ENCODE data around the gene MEOX1. TPM values are rescaled to one million over a fixed set of nuclear protein-coding genes. Genes with fewer than 3 reads are reported as not detected.

The MEOX1 gene
- total and polyA plus RNA-seq, 2 of the 4 experiments (the other 2 are of a cell fraction) = 0.48 to 0.72 TPM

GRCh38 chr17:43690624-43691316 lies 29.0 kb upstream of the MEOX1 start (continued):
- TF ChIP-seq MXI1 (IDR thresholded peaks at IDR 0.05; ENCODE audit: borderline replicate concordance, low read depth, low read length) (no peak), MAZ (IDR thresholded peaks at IDR 0.05; ENCODE audit: borderline replicate concordance, low read depth, low read length) (no peak), POLR2A (IDR thresholded peaks at IDR 0.05; ENCODE audit: low read depth, low read length) (no peak)

GRCh38 chr17:43689814-43690213 lies 28.1 kb upstream of the MEOX1 start:
- in situ Hi-C loops (cut with MboI; ENCODE audit: low sequenced_read_pairs) = no loop called here
- no peak overlapping the region for H2BK15ac ChIP-seq (ENCODE audit: low read depth, low read length)
- no peak overlapping the region for H4K5ac ChIP-seq (ENCODE audit: low read depth, low read length)

More at GRCh38 chr17:43689814-43690213, 28.1 kb upstream of the MEOX1 start:
- Histone ChIP-seq H3K4me3 (ENCODE audit: insufficient read depth, low read depth, low read length) (no peak overlapping the region), H3K4ac (ENCODE audit: low read depth, low read length) (no peak overlapping the region), H2AK9ac (replicated peaks; ENCODE audit: low read depth, low read length, poor library complexity) (no peak overlapping the region), H2AK5ac (ENCODE audit: low read depth, low read length) (no peak overlapping the region), H3K9me1 (ENCODE audit: insufficient read depth, low read length) (no peaks in the 10 kb centered on the region), H3K9me3 (ENCODE audit: control insufficient read depth, insufficient read depth, low read length) (no peaks in the 10 kb centered on the region), H2BK20ac (ENCODE audit: low read depth, low read length) (no peak overlapping the region), H2BK120ac (ENCODE audit: low read depth, low read length) (no peak overlapping the region), H3K27ac (ENCODE audit: insufficient read depth, low read length) (no peak overlapping the region), H3K9ac (ENCODE audit: low read depth, low read length) (no peak overlapping the region), H3K4me1 (ENCODE audit: control insufficient read depth, insufficient read depth, low read length) (no peaks in the 10 kb centered on the region), H3K18ac (ENCODE audit: low read depth, low read length) (no peak overlapping the region), H3K56ac (ENCODE audit: extremely low read depth, insufficient read depth, low read length) (no peak overlapping the region), H4K91ac (ENCODE audit: insufficient read depth, low read depth, low read length) (no peak overlapping the region), H2BK5ac (ENCODE audit: low read depth, low read length, poor library complexity, severe bottlenecking) (no peak overlapping the region), H4K8ac (ENCODE audit: low read depth in 2 of 2, low read length in 2 of 2) (no peak overlapping the region), H3K27me3 (ENCODE audit: control insufficient read depth, insufficient read depth, low read length) (peaks cover 45% of the 10 kb centered on the region), H3K4me2 (ENCODE audit: low read depth, low read length) (no peak overlapping the region), H3K36me3 (ENCODE audit: control insufficient read depth, insufficient read depth, low read length) (no peaks in the 10 kb centered on the region), H2AFZ (replicated peaks; ENCODE audit: low read length, poor library complexity) (no peak overlapping the region), H3K23ac (ENCODE audit: low read depth, low read length) (no peak overlapping the region), H3K79me1 (ENCODE audit: low read depth in 1 of 2, low read length in 2 of 2) (no peaks in the 10 kb centered on the region), H3K14ac (replicated peaks; ENCODE audit: low read depth, low read length) (no peak overlapping the region), H4K20me1 (ENCODE audit: insufficient read depth, low read length) (no peaks in the 10 kb centered on the region)
- dilution Hi-C loops (cut with HindIII; ENCODE audit: low sequenced_read_pairs, unreplicated experiment) (no loop called here), intact Hi-C loops (cut with micrococcal nuclease) (no loop called here)
- ChIA-PET POLR2A (ENCODE audit: unreplicated experiment) (no interaction called here), CTCF (interaction anchor here (1.4 kb wide), 1 partner anchor 71 kb away, joined by 4 read pairs; no protein-coding TSS in a partner anchor)
- ATAC-seq (ENCODE audit: low read depth) (no peak), DNase-seq (no peak)
- no CpG with 5 or more reads among the region's 6 CpGs for WGBS, 2 experiments (ENCODE audit: extremely low coverage in 2 of 2, insufficient read length in 1 of 2)
- TF ChIP-seq NFE2L2 (IDR thresholded peaks at IDR 0.05; ENCODE audit: low read depth, low read length) = no peak
- BruUV-seq (replicated peaks) = no TSS peak

All from IMR-90 (cell line).